Astrocyte (in vitro differentiated cells and primary cell): ENCODE results near the gene OR51B6. TPM values are rescaled to one million over a fixed set of nuclear protein-coding genes. Genes with fewer than 3 reads are reported as not detected.

ENCODE experiments used
- DNase-seq: peaks from one replicate; pipeline ENCODE4 v3.0.0-alpha.2; 2010; ENCODE audit warnings: low read depth
- FAIRE-seq: peaks from 2 replicates; lab custom pipeline; 2011; peaks lifted over from hg19 to GRCh38; lab: Jason Lieb, UNC
- H2AFZ ChIP-seq: 2 replicates; pipeline ENCODE4 v1.6.0; 2012; ENCODE audit warnings: low read depth, low read length, inconsistent platforms
- H3K27ac ChIP-seq: 2 replicates; pipeline ENCODE4 v1.5.1; 2011; ENCODE audit warnings: low read depth, low read length, inconsistent platforms
- H3K27me3 ChIP-seq: 2 replicates; pipeline ENCODE4 v1.6.0; 2011; ENCODE audit warnings: low read length, inconsistent platforms; ENCODE audit not compliant: insufficient read depth
- H3K36me3 ChIP-seq: 2 replicates; pipeline ENCODE4 v1.5.1; 2011; ENCODE audit warnings: low read length, inconsistent platforms; ENCODE audit not compliant: insufficient read depth
- H3K4me1 ChIP-seq: 2 replicates; pipeline ENCODE4 v1.5.1; 2011; ENCODE audit warnings: low read length, inconsistent platforms; ENCODE audit not compliant: insufficient read depth
- H3K4me2 ChIP-seq: 2 replicates; pipeline ENCODE4 v1.6.0; 2012; ENCODE audit warnings: low read length, inconsistent platforms
- H3K4me3 ChIP-seq: 2 replicates; pipeline ENCODE4 v1.5.1; 2011; ENCODE audit warnings: low read depth, mild to moderate bottlenecking, low read length, inconsistent platforms; ENCODE audit not compliant: insufficient read depth
- H3K79me2 ChIP-seq: 2 replicates; pipeline ENCODE4 v1.6.0; 2012; ENCODE audit warnings: mild to moderate bottlenecking, low read length, inconsistent platforms; ENCODE audit not compliant: insufficient read depth
- H3K9ac ChIP-seq: 2 replicates; pipeline ENCODE4 v1.6.0; 2012; ENCODE audit warnings: mild to moderate bottlenecking, low read length, inconsistent platforms
- H3K9me3 ChIP-seq: 2 replicates; pipeline ENCODE4 v1.5.1; 2012; ENCODE audit warnings: low read depth, mild to moderate bottlenecking, low read length, inconsistent platforms; ENCODE audit not compliant: insufficient read depth
- H4K20me1 ChIP-seq: 2 replicates; pipeline ENCODE4 v1.6.0; 2012; ENCODE audit warnings: low read length, inconsistent platforms; ENCODE audit not compliant: insufficient read depth
- H3K27ac Mint-ChIP-seq: one replicate; pipeline ENCODE4 v1.8.0; 2021; ENCODE audit warnings: mild to moderate bottlenecking, mixed read lengths; ENCODE audit not compliant: unreplicated experiment
- H3K27me3 Mint-ChIP-seq: one replicate; pipeline ENCODE4 v1.8.0; 2021; ENCODE audit warnings: low read depth, mixed read lengths; ENCODE audit not compliant: unreplicated experiment
- H3K36me3 Mint-ChIP-seq: one replicate; pipeline ENCODE4 v1.8.0; 2021; ENCODE audit warnings: low read depth, mixed read lengths; ENCODE audit not compliant: unreplicated experiment
- H3K4me1 Mint-ChIP-seq: one replicate; pipeline ENCODE4 v1.8.0; 2021; ENCODE audit warnings: low read depth, mixed read lengths; ENCODE audit not compliant: unreplicated experiment
- H3K4me3 Mint-ChIP-seq: one replicate; pipeline ENCODE4 v1.8.0; 2021; ENCODE audit warnings: mild to moderate bottlenecking, moderate library complexity, mixed read lengths; ENCODE audit not compliant: unreplicated experiment
- H3K9me3 Mint-ChIP-seq: one replicate; pipeline ENCODE4 v1.8.0; 2021; ENCODE audit warnings: mild to moderate bottlenecking, mixed read lengths; ENCODE audit not compliant: unreplicated experiment
- EZH2 ChIP-seq: IDR thresholded peaks from 2 replicates; pipeline ENCODE4 v1.6.1; 2012; ENCODE audit warnings: mild to moderate bottlenecking, low read length, inconsistent platforms; ENCODE audit not compliant: insufficient read depth
- total RNA-seq: library from RNA; stranded (reverse); gene quantifications from 2 replicates; pipeline ENCODE4 v1.2.1, GENCODE V29; 2021
- TF ChIP-seq, protein P1 (sequence below): IDR thresholded peaks from 2 replicates; pipeline ENCODE4 v1.5.1; 2011; ENCODE audit warnings: low read depth, mild to moderate bottlenecking, inconsistent platforms, low read length, moderate library complexity; ENCODE audit not compliant: insufficient read depth

OR51B6 gene
- total RNA-seq, 1 donor from 2014 or later, result not detected

- DNase-seq (peak; percentile 18), FAIRE-seq (no peak)
- no peaks in the 10 kb centered on the region for H3K4me1 Mint-ChIP-seq
- H3K9me3 Mint-ChIP-seq, result no peaks in the 10 kb centered on the region
- Histone ChIP-seq H3K9me3 (no peaks in the 10 kb centered on the region), H3K27ac (peak within 1 kb of the TSS; percentile 39), H3K36me3 (no peaks in the 10 kb centered on the region), H3K4me3 (no peak within 1 kb of the TSS), H3K9ac (peak within 1 kb of the TSS; percentile 27), H2AFZ (no peak within 1 kb of the TSS), H3K4me2 (no peak within 1 kb of the TSS), H3K27me3 (no peaks in the 10 kb centered on the region), H3K79me2 (no peaks in the 10 kb centered on the region), H3K4me1 (no peaks in the 10 kb centered on the region), H4K20me1 (no peaks in the 10 kb centered on the region)
- H3K4me3 Mint-ChIP-seq, result no peak within 1 kb of the TSS
- peaks cover 6% of the 10 kb centered on the region for H3K27me3 Mint-ChIP-seq
- no peak within 1 kb of the TSS for H3K27ac Mint-ChIP-seq
- H3K36me3 Mint-ChIP-seq, result peaks cover 2% of the 10 kb centered on the region
- TF ChIP-seq, protein P1, sequence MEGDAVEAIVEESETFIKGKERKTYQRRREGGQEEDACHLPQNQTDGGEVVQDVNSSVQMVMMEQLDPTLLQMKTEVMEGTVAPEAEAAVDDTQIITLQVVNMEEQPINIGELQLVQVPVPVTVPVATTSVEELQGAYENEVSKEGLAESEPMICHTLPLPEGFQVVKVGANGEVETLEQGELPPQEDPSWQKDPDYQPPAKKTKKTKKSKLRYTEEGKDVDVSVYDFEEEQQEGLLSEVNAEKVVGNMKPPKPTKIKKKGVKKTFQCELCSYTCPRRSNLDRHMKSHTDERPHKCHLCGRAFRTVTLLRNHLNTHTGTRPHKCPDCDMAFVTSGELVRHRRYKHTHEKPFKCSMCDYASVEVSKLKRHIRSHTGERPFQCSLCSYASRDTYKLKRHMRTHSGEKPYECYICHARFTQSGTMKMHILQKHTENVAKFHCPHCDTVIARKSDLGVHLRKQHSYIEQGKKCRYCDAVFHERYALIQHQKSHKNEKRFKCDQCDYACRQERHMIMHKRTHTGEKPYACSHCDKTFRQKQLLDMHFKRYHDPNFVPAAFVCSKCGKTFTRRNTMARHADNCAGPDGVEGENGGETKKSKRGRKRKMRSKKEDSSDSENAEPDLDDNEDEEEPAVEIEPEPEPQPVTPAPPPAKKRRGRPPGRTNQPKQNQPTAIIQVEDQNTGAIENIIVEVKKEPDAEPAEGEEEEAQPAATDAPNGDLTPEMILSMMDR, result no peak
- no peak for TF ChIP-seq EZH2
These were observed 7.6 kb upstream of the OR51B6 start, which contains the start of gene OR51B5 for GRCh38 chr11:5343474-5344335. Gene OR51B5 (minus strand): TSS chr11:5343524. CDS start chr11:5343524, 0 bp downstream.

DNA sequence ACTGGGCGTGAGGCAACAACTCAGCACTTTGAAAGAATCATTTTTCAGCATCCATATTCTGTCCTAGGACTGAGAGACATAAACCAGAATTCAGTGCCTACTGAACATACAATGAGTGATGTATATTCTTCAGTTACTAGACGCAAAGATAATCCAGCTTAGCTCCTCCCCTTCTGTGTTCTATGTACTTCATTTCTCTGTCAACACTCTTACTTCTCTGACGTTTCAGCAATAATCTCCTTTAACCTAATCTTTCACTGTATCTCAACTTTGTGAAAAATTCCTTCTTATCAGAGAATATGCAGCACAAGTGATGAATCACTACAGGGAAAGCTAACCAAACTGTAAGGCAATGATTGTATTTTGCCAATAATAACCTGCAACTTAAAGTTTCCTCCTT is 5.5 kb upstream of the OR51B6 start:
- Mint-ChIP-seq H3K27me3 (peaks cover 6% of the 10 kb centered on the region), H3K9me3 (no peaks in the 10 kb centered on the region), H3K4me1 (no peaks in the 10 kb centered on the region), H3K27ac (no peak overlapping the region), H3K4me3 (no peak overlapping the region), H3K36me3 (peaks cover 2% of the 10 kb centered on the region)
- DNase-seq, result peak; percentile 23
- Histone ChIP-seq H3K4me1 (no peaks in the 10 kb centered on the region), H4K20me1 (no peaks in the 10 kb centered on the region), H2AFZ (no peak overlapping the region), H3K27me3 (no peaks in the 10 kb centered on the region), H3K27ac (peak overlapping the region; percentile 17), H3K9me3 (no peaks in the 10 kb centered on the region), H3K36me3 (no peaks in the 10 kb centered on the region), H3K4me3 (no peak overlapping the region), H3K9ac (no peak overlapping the region), H3K4me2 (peak overlapping the region; percentile 5), H3K79me2 (no peaks in the 10 kb centered on the region)
- TF ChIP-seq EZH2, result no peak
- TF ChIP-seq, protein P1, result no peak
- FAIRE-seq, result peak; percentile 45
